Endodermal cell (in vitro differentiated cells): Measurements from ENCODE around the gene VSIG2. TPM values are rescaled to one million over a fixed set of nuclear protein-coding genes. Genes with fewer than 3 reads are reported as not detected.

Experiments used
- DNase-seq: peaks from one replicate; pipeline ENCODE4 v3.0.0-alpha.2; 2017
- H3K27ac ChIP-seq: 2 replicates; pipeline ENCODE4 v1.5.1; 2013; ENCODE audit warnings: mild to moderate bottlenecking, low read depth, low read length, moderate library complexity
- H3K27me3 ChIP-seq: 2 replicates; pipeline ENCODE4 v1.6.1; 2013; ENCODE audit warnings: mild to moderate bottlenecking, low read length, moderate library complexity; ENCODE audit not compliant: insufficient read depth, control insufficient read depth, poor library complexity, severe bottlenecking
- H3K36me3 ChIP-seq: 2 replicates; pipeline ENCODE4 v1.7.0; 2013; ENCODE audit warnings: mild to moderate bottlenecking, low read length, moderate library complexity; ENCODE audit not compliant: control insufficient read depth, insufficient read depth
- H3K4me1 ChIP-seq: one replicate; pipeline ENCODE4 v1.7.0; 2013; ENCODE audit warnings: low read length; ENCODE audit not compliant: control insufficient read depth, insufficient read depth
- H3K4me3 ChIP-seq: 2 replicates; pipeline ENCODE4 v1.5.1; 2013; ENCODE audit warnings: mild to moderate bottlenecking, low read length, moderate library complexity
- H3K9ac ChIP-seq: 2 replicates; pipeline ENCODE4 v1.6.1; 2013; ENCODE audit warnings: mild to moderate bottlenecking, low read length, moderate library complexity; ENCODE audit not compliant: poor library complexity, severe bottlenecking; ENCODE audit errors: extremely low read depth
- H3K9me3 ChIP-seq: 2 replicates; pipeline ENCODE4 v1.6.1; 2013; ENCODE audit warnings: mild to moderate bottlenecking, low read length, moderate library complexity; ENCODE audit not compliant: control insufficient read depth
- H3K27ac Mint-ChIP-seq: 2 replicates; pipeline ENCODE4 v1.8.0; 2020; ENCODE audit warnings: mixed read lengths
- H3K27me3 Mint-ChIP-seq: 2 replicates; pipeline ENCODE4 v1.8.0; 2021; ENCODE audit warnings: mild to moderate bottlenecking, mixed read lengths; ENCODE audit not compliant: insufficient read depth
- H3K36me3 Mint-ChIP-seq: 2 replicates; pipeline ENCODE4 v1.8.0; 2020; ENCODE audit warnings: low read depth, mixed read lengths
- H3K4me1 Mint-ChIP-seq: 2 replicates; pipeline ENCODE4 v1.8.0; 2020; ENCODE audit warnings: mixed read lengths
- H3K4me3 Mint-ChIP-seq: 2 replicates; pipeline ENCODE4 v1.8.0; 2020; ENCODE audit warnings: mild to moderate bottlenecking, moderate library complexity, mixed read lengths
- H3K9me3 Mint-ChIP-seq: 2 replicates; pipeline ENCODE4 v1.8.0; 2020; ENCODE audit warnings: mild to moderate bottlenecking, mixed read lengths
- WGBS, 2 experiments: methylation state at CpG; one replicate each; pipeline versions ENCODE4 v1.1.5 to v1.1.7; 2013; ENCODE audit warnings: missing lambda C conversion rate in 2 of 2, mixed read lengths in 1 of 2; ENCODE audit not compliant: insufficient coverage in 1 of 2, insufficient read length in 1 of 2; 5-methylcytosine and 5-hydroxymethylcytosine counted together
- total RNA-seq, 2 donors: library from RNA; stranded (reverse); fragmentation: NEBNext Ultra II Directional in 1 of 2; extraction: Animal tissue kit (Norgen Biotek cat#: 25700) in 1 of 2; gene quantifications; 2 replicates in 1 of 2; 3 replicates in 1 of 2; pipeline ENCODE4 v1.2.1, GENCODE V29; 2021
- TF ChIP-seq, protein P1 (sequence below): fragments of 200-600 bp; sonication (generic); conservative IDR thresholded peaks from 2 replicates; pipeline ENCODE4 v1.5.0; 2021; ENCODE audit warnings: antibody characterized with exemption, mild to moderate bottlenecking

Gene VSIG2
- total RNA-seq, 2 donors from 2014 or later = 1.1 to 3.4 TPM

DNA sequence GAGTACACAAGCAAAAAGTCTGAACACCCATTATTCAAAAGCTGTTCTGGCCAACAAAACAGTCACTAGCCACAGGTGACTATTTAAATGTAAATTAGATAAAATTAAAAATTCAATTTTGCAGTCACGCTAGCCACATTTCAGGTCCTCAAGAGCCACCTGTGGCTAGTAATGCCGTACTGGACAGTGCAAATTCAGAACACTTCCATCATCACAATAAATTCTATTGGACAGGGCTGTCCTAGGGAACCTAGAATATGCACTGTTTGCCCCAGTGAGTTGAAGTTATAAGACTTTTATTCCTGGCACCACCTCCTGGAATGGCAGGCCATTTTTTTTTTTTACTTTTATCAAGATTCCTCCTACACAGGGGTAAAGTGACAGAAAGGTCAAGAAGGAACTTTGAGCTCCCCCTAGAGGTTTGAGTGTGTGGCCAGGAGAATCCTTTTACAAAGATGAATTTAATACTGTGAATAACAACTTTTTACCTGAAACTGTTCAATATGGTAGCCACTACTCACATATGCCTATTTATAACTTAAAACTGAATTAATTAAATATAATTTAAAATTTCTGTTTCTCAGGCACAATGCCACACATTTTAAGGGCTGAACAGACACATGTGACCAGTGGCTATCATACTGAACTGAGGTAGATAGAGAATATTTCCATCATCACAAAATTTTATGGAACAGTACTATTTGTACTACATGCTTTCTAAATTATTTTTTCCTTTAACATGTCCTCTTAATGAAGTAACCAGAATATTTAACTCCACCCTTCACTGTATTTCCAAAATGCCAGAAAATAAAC, 41.6 kb upstream of the VSIG2 start:
- Histone ChIP-seq H3K36me3 (no peaks in the 10 kb centered on the region), H3K4me3 (no peak overlapping the region), H3K27ac (no peak overlapping the region), H3K9ac (no peak overlapping the region), H3K9me3 (no peaks in the 10 kb centered on the region), H3K27me3 (no peaks in the 10 kb centered on the region), H3K4me1 (peaks cover 4% of the 10 kb centered on the region)
- TF ChIP-seq, protein P1, sequence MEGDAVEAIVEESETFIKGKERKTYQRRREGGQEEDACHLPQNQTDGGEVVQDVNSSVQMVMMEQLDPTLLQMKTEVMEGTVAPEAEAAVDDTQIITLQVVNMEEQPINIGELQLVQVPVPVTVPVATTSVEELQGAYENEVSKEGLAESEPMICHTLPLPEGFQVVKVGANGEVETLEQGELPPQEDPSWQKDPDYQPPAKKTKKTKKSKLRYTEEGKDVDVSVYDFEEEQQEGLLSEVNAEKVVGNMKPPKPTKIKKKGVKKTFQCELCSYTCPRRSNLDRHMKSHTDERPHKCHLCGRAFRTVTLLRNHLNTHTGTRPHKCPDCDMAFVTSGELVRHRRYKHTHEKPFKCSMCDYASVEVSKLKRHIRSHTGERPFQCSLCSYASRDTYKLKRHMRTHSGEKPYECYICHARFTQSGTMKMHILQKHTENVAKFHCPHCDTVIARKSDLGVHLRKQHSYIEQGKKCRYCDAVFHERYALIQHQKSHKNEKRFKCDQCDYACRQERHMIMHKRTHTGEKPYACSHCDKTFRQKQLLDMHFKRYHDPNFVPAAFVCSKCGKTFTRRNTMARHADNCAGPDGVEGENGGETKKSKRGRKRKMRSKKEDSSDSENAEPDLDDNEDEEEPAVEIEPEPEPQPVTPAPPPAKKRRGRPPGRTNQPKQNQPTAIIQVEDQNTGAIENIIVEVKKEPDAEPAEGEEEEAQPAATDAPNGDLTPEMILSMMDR = peak; percentile 87
- Mint-ChIP-seq H3K4me1 (peaks cover 19% of the 10 kb centered on the region), H3K36me3 (no peaks in the 10 kb centered on the region), H3K9me3 (no peaks in the 10 kb centered on the region), H3K4me3 (no peak overlapping the region), H3K27me3 (no peaks in the 10 kb centered on the region), H3K27ac (no peak overlapping the region)
- WGBS, 2 experiments = 100% methylated on average over 2 of the region's 2 CpGs
- DNase-seq = no peak

DNA sequence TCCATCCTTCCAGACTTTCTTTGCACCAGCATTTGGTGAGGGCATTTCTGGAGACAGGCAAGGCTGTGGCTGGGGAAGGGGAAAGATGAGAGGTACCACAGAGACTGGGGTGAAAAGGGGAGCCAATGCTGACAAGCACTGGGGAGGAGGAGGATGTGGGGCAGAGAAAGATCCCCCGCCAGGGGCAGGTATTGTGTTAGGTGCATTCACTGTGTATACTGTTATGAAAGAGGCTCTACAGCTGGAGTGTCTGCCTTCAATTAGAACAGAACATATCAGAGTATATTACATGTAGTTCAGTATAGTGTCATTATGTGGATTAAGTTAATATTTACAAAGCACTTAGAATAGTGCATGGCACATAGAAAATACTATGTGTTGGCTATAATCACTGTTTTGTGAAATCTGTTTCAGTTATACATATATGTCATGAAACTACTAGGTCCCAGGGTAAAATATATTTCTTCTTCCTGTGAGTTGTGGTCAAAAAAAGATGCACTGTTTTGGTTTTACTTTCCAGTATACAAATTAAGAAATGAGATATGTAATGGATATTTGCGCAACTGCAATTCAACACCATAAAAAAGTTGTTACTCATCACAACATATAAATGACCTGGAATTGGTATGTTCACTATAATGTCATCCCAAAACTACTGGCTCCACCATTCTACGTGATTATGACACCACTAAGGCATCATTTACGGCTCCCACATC, 39.7 kb upstream of the VSIG2 start:
- DNase-seq = no peak
- 98 to 100% methylated on average over 1 to 3 of the region's 4 CpGs for WGBS, 2 experiments
- H3K27ac ChIP-seq = no peak overlapping the region
- Mint-ChIP-seq H3K4me1 (peaks cover 10% of the 10 kb centered on the region), H3K9me3 (no peaks in the 10 kb centered on the region), H3K4me3 (no peak overlapping the region), H3K27me3 (no peaks in the 10 kb centered on the region), H3K27ac (no peak overlapping the region), H3K36me3 (no peaks in the 10 kb centered on the region)
- no peaks in the 10 kb centered on the region for H3K9me3 ChIP-seq
- H3K4me3 ChIP-seq = no peak overlapping the region
- H3K9ac ChIP-seq = no peak overlapping the region
- H3K27me3 ChIP-seq = no peaks in the 10 kb centered on the region
- no peaks in the 10 kb centered on the region for H3K36me3 ChIP-seq
- TF ChIP-seq, protein P1 = no peak
- no peaks in the 10 kb centered on the region for H3K4me1 ChIP-seq

DNA sequence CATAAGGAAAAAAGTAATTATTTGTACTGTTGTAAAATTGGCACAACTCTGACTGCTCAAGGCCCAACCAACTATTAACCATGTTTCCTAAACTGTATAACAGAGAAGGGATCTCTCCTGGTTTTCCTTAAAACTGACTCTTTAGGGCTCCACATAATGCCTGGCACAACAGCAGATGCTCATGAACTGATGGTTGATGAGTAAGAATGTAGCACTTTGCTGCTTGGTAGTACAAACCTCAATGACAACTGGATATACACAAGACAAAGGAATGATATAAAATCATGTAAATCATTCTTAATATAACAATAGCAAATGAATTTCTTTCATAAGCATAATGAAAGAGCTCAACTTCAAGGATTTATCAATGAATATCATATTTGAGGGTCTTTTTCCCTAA, 36.5 kb upstream of the VSIG2 start:
- DNase-seq = no peak
- no peaks in the 10 kb centered on the region for H3K4me1 ChIP-seq
- H3K27ac ChIP-seq = no peak overlapping the region
- TF ChIP-seq, protein P1 = no peak
- no peaks in the 10 kb centered on the region for H3K36me3 Mint-ChIP-seq
- no peaks in the 10 kb centered on the region for H3K27me3 ChIP-seq
- H3K4me3 Mint-ChIP-seq = no peak overlapping the region
- H3K27me3 Mint-ChIP-seq = no peaks in the 10 kb centered on the region
- no peak overlapping the region for H3K27ac Mint-ChIP-seq
- H3K36me3 ChIP-seq = peaks cover 7% of the 10 kb centered on the region
- H3K9ac ChIP-seq = no peak overlapping the region
- peaks cover 19% of the 10 kb centered on the region for H3K4me1 Mint-ChIP-seq
- H3K9me3 ChIP-seq = no peaks in the 10 kb centered on the region
- H3K4me3 ChIP-seq = no peak overlapping the region
- no peaks in the 10 kb centered on the region for H3K9me3 Mint-ChIP-seq
